NCI-H510A treated with DMSO at 0.1 percent for 48 hours (cell line): ENCODE data around the gene OVCA2.

Experiments
- DNase-seq: peaks from one replicate; lab custom pipeline; 2025; lab: John Stamatoyannopoulos, UW

Gene OVCA2

GRCh38 chr17:2034806-2035540 lies 6.8 kb upstream of the OVCA2 start:
- DNase-seq, result no peak

- no peak for DNase-seq
Observed at GRCh38 chr17:2035541-2036488, 6.0 kb upstream of the OVCA2 start.

- no peak for DNase-seq
Observed at GRCh38 chr17:2037155-2037554, 4.7 kb upstream of the OVCA2 start.

- no peak for DNase-seq
Observed at GRCh38 chr17:2040219-2040827, 1.5 kb upstream of the OVCA2 start.

GRCh38 chr17:2040942-2041560 lies 771 bp upstream of the OVCA2 start:
- no peak for DNase-seq

GRCh38 chr17:2042390-2042847 lies 597 bp downstream of the OVCA2 start:
- peak; percentile 17 for DNase-seq

- no peak for DNase-seq
Observed at GRCh38 chr17:2042933-2043332, 1.1 kb downstream of the OVCA2 start.

GRCh38 chr17:2043785-2044184 lies 2.0 kb downstream of the OVCA2 start:
- DNase-seq, result no peak

- DNase-seq, result no peak
Observed at GRCh38 chr17:2044263-2044894, 2.6 kb downstream of the OVCA2 start.

GRCh38 chr17:2047590-2047989 lies 5.8 kb downstream of the OVCA2 start:
- no peak for DNase-seq

- no peak for DNase-seq
Observed at GRCh38 chr17:2048805-2049204, 7.0 kb downstream of the OVCA2 start.

GRCh38 chr17:2049333-2050299 lies 7.8 kb downstream of the OVCA2 start:
- peak; percentile 16 for DNase-seq

- no peak for DNase-seq
Observed at GRCh38 chr17:2050300-2051060, 8.7 kb downstream of the OVCA2 start.

- DNase-seq, result no peak
Observed at GRCh38 chr17:2051061-2051932, 9.5 kb downstream of the OVCA2 start.

GRCh38 chr17:2051933-2052559 lies 10.2 kb downstream of the OVCA2 start:
- DNase-seq, result no peak

GRCh38 chr17:2053380-2054261 lies 11.8 kb downstream of the OVCA2 start:
- DNase-seq, result peak; percentile 18

- no peak for DNase-seq
Observed at GRCh38 chr17:2054262-2054511, 12.4 kb downstream of the OVCA2 start.
